WTC11 (cell line): ENCODE data around the gene TCP11. TPM values are rescaled to one million over a fixed set of nuclear protein-coding genes. Genes with fewer than 3 reads are reported as not detected.

Source experiments
- ATAC-seq: fragments of 200-7000 bp; cut with Tn5 transposase; 2 replicates; pipeline ENCODE4 v1.10.0; 2021; ENCODE audit warnings: mild to moderate bottlenecking, moderate library complexity
- CTCF ChIA-PET: fragments of 300-600 bp; sonication (Branson Sonifier 250); formaldehyde crosslinking; loops from one replicate; lab custom pipeline; 2021; ENCODE audit warnings: antibody characterized with exemption; lab: Charles Lee
- POLR2A ChIA-PET: fragments of 350-600 bp; sonication (Branson Sonifier 250); formaldehyde crosslinking; loops from one replicate; lab custom pipeline; 2021; ENCODE audit warnings: antibody characterized with exemption; lab: Charles Lee
- DNase-seq: peaks from one replicate; pipeline ENCODE4 v3.0.0; 2021; ENCODE audit warnings: low spot score
- H3K27ac Mint-ChIP-seq: 2 replicates; pipeline ENCODE4 v1.8.0; 2021; ENCODE audit warnings: mixed read lengths
- H3K27me3 Mint-ChIP-seq: 2 replicates; pipeline ENCODE4 v1.8.0; 2021; ENCODE audit warnings: low read depth, mild to moderate bottlenecking, moderate library complexity, mixed read lengths
- H3K36me3 Mint-ChIP-seq: 2 replicates; pipeline ENCODE4 v1.8.0; 2021; ENCODE audit warnings: mixed read lengths
- H3K4me1 Mint-ChIP-seq: 2 replicates; pipeline ENCODE4 v1.8.0; 2022; ENCODE audit warnings: mixed read lengths
- H3K4me3 Mint-ChIP-seq: 2 replicates; pipeline ENCODE4 v1.8.0; 2021; ENCODE audit warnings: mild to moderate bottlenecking, moderate library complexity, mixed read lengths
- H3K9me3 Mint-ChIP-seq: 2 replicates; pipeline ENCODE4 v1.8.0; 2021; ENCODE audit warnings: mixed read lengths
- E2F4 ChIP-seq: sonication (generic); formaldehyde crosslinking; IDR thresholded peaks from 2 replicates; pipeline ENCODE4 v1.8.1; 2022; ENCODE audit warnings: low read depth, mild to moderate bottlenecking, moderate library complexity, missing genetic modification reagents, borderline replicate concordance
- FOXK1 ChIP-seq: sonication (generic); formaldehyde crosslinking; IDR thresholded peaks from 2 replicates; pipeline ENCODE4 v1.8.0; 2022; ENCODE audit warnings: mild to moderate bottlenecking, moderate library complexity, missing genetic modification reagents
- GABPB1 ChIP-seq: sonication (generic); formaldehyde crosslinking; IDR thresholded peaks from 2 replicates; pipeline ENCODE4 v1.8.1; 2023; ENCODE audit warnings: mild to moderate bottlenecking, missing genetic modification reagents
- GRHL2 ChIP-seq: fragments of 250-450 bp; sonication (Bioruptor Pico); IDR thresholded peaks from 2 replicates; pipeline ENCODE4 v1.8.0; 2022; ENCODE audit warnings: mild to moderate bottlenecking, moderate library complexity; ENCODE audit not compliant: insufficient replicate concordance, severe bottlenecking
- HMGA2 ChIP-seq: fragments of 250-450 bp; sonication (Bioruptor Pico); IDR thresholded peaks from 2 replicates; pipeline ENCODE4 v1.4.0; 2021; ENCODE audit warnings: mild to moderate bottlenecking, moderate library complexity
- KAT7 ChIP-seq: sonication (generic); formaldehyde crosslinking; IDR thresholded peaks from 2 replicates; pipeline ENCODE4 v1.8.1; 2023; ENCODE audit warnings: missing genetic modification reagents, mild to moderate bottlenecking, borderline replicate concordance
- RELA ChIP-seq: sonication (generic); formaldehyde crosslinking; IDR thresholded peaks from 2 replicates; pipeline ENCODE4 v1.8.1; 2022; ENCODE audit warnings: missing genetic modification reagents, mild to moderate bottlenecking, borderline replicate concordance
- RORB ChIP-seq: fragments of 250-450 bp; sonication (Bioruptor Pico); IDR thresholded peaks from 2 replicates; pipeline ENCODE4 v1.9.0; 2021; ENCODE audit warnings: mild to moderate bottlenecking
- TEAD1 ChIP-seq: sonication (generic); formaldehyde crosslinking; IDR thresholded peaks from 2 replicates; pipeline ENCODE4 v1.8.0; 2022; ENCODE audit warnings: mild to moderate bottlenecking, missing genetic modification reagents
- ZNF219 ChIP-seq: sonication (generic); formaldehyde crosslinking; IDR thresholded peaks from 2 replicates; pipeline ENCODE4 v1.8.0; 2023; ENCODE audit warnings: missing genetic modification reagents, mild to moderate bottlenecking, borderline replicate concordance
- ZNF396 ChIP-seq: fragments of 250-450 bp; sonication (Bioruptor Pico); IDR thresholded peaks from 2 replicates; pipeline ENCODE4 v1.8.0; 2021; ENCODE audit warnings: mild to moderate bottlenecking, moderate library complexity, borderline replicate concordance
- ZSCAN18 ChIP-seq: fragments of 250-450 bp; sonication (Bioruptor Pico); IDR thresholded peaks from 2 replicates; pipeline ENCODE4 v2.1.2; 2022; ENCODE audit warnings: mild to moderate bottlenecking, moderate library complexity
- total RNA-seq: library from RNA; stranded (reverse); gene quantifications from 3 replicates; pipeline ENCODE4 v1.2.3, GENCODE V29; 2021
- TF ChIP-seq, protein P1 (sequence below): sonication (generic); formaldehyde crosslinking; IDR thresholded peaks from 2 replicates; pipeline ENCODE4 v1.8.0; 2023; ENCODE audit warnings: missing genetic modification reagents, mild to moderate bottlenecking, borderline replicate concordance
- TF ChIP-seq, protein P2 (sequence below): fragments of 250-450 bp; sonication (Bioruptor Pico); IDR thresholded peaks from 2 replicates; pipeline ENCODE4 v1.9.0; 2021; ENCODE audit warnings: mild to moderate bottlenecking, borderline replicate concordance
- TF ChIP-seq, protein P3 (sequence below): sonication (generic); formaldehyde crosslinking; IDR thresholded peaks from 2 replicates; pipeline ENCODE4 v1.8.0; 2022; ENCODE audit warnings: mild to moderate bottlenecking, missing genetic modification reagents
- TF ChIP-seq, protein P4 (sequence below): fragments of 250-450 bp; sonication (Bioruptor Pico); conservative IDR thresholded peaks from 2 replicates; pipeline ENCODE4 v1.9.0; 2021; ENCODE audit warnings: mild to moderate bottlenecking

TCP11 gene
- total RNA-seq, 1 experiment from 2014 or later: not detected

DNA sequence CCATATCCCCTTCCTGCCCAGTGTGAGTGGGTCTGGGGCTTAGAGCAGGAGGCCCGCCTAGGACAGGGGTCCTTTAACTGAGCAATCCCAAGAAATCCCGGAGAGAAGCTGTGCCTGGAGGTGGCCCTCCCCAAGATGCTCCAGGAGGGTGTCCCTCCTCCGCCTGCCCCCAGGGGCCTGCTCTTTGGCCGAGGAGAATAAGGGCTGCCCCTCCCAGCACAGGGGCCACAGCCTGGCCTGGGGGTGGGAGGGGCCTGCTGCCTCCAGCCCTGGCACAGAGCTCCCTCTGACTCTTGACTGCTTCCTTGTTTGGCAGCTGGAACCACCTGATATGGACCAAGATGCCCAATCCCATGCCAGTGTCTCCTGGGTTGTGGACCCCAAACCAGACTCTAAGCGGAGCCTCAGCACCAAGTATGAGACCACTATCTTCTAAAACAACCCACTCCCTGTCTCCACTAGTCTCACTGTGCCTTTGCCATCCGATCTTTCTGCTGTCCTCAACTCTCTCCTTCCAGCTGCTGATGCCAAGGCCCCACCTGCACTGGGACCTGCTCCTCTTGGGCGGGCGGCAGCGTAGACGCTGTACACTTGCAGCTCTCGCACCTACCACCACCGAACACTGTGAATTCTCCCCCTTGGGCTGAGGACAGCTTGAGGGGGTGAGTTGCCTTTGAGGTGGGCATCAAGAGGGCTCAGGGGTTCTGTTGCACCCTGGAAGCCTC lies 54.3 kb downstream of the TCP11 start (continued):
- no peak for TF ChIP-seq E2F4
- no peak for TF ChIP-seq KAT7
- no peak for TF ChIP-seq HMGA2 (CRISPR knock-in tag)

DNA sequence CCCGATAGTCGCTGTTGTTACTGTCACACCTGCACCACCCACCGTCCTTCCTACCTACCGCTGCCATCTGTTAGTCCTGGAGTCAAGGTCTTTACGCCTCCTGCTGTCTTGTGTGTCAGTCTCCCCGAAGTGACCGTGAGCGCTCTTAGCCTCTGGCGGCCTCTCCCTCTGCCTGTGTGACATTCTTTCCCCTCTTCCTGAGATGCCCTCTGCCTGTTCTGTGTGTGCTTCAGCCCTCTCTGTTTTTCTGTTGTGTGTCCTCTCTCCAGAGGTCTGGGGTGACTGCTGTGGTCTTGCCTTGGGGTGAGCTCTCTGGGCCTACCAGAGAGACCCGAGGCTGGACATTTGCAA lies 54.9 kb downstream of the TCP11 start:
- H3K4me3 Mint-ChIP-seq: no peak overlapping the region
- POLR2A ChIA-PET: no interaction called here
- H3K27ac Mint-ChIP-seq: peak overlapping the region; percentile 63; the same call in 1 of the 2 replicates
- TF ChIP-seq, protein P1, sequence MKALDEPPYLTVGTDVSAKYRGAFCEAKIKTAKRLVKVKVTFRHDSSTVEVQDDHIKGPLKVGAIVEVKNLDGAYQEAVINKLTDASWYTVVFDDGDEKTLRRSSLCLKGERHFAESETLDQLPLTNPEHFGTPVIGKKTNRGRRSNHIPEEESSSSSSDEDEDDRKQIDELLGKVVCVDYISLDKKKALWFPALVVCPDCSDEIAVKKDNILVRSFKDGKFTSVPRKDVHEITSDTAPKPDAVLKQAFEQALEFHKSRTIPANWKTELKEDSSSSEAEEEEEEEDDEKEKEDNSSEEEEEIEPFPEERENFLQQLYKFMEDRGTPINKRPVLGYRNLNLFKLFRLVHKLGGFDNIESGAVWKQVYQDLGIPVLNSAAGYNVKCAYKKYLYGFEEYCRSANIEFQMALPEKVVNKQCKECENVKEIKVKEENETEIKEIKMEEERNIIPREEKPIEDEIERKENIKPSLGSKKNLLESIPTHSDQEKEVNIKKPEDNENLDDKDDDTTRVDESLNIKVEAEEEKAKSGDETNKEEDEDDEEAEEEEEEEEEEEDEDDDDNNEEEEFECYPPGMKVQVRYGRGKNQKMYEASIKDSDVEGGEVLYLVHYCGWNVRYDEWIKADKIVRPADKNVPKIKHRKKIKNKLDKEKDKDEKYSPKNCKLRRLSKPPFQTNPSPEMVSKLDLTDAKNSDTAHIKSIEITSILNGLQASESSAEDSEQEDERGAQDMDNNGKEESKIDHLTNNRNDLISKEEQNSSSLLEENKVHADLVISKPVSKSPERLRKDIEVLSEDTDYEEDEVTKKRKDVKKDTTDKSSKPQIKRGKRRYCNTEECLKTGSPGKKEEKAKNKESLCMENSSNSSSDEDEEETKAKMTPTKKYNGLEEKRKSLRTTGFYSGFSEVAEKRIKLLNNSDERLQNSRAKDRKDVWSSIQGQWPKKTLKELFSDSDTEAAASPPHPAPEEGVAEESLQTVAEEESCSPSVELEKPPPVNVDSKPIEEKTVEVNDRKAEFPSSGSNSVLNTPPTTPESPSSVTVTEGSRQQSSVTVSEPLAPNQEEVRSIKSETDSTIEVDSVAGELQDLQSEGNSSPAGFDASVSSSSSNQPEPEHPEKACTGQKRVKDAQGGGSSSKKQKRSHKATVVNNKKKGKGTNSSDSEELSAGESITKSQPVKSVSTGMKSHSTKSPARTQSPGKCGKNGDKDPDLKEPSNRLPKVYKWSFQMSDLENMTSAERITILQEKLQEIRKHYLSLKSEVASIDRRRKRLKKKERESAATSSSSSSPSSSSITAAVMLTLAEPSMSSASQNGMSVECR: no peak
- TF ChIP-seq ZNF396 (CRISPR knock-in tag): no peak
- no peak for TF ChIP-seq ZSCAN18 (CRISPR knock-in tag)
- TF ChIP-seq GRHL2: no peak
- no peak for TF ChIP-seq TEAD1 (CRISPR knock-in tag)
- TF ChIP-seq, protein P2, sequence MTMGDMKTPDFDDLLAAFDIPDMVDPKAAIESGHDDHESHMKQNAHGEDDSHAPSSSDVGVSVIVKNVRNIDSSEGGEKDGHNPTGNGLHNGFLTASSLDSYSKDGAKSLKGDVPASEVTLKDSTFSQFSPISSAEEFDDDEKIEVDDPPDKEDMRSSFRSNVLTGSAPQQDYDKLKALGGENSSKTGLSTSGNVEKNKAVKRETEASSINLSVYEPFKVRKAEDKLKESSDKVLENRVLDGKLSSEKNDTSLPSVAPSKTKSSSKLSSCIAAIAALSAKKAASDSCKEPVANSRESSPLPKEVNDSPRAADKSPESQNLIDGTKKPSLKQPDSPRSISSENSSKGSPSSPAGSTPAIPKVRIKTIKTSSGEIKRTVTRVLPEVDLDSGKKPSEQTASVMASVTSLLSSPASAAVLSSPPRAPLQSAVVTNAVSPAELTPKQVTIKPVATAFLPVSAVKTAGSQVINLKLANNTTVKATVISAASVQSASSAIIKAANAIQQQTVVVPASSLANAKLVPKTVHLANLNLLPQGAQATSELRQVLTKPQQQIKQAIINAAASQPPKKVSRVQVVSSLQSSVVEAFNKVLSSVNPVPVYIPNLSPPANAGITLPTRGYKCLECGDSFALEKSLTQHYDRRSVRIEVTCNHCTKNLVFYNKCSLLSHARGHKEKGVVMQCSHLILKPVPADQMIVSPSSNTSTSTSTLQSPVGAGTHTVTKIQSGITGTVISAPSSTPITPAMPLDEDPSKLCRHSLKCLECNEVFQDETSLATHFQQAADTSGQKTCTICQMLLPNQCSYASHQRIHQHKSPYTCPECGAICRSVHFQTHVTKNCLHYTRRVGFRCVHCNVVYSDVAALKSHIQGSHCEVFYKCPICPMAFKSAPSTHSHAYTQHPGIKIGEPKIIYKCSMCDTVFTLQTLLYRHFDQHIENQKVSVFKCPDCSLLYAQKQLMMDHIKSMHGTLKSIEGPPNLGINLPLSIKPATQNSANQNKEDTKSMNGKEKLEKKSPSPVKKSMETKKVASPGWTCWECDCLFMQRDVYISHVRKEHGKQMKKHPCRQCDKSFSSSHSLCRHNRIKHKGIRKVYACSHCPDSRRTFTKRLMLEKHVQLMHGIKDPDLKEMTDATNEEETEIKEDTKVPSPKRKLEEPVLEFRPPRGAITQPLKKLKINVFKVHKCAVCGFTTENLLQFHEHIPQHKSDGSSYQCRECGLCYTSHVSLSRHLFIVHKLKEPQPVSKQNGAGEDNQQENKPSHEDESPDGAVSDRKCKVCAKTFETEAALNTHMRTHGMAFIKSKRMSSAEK (CRISPR knock-in tag): no peak
- TF ChIP-seq RELA (CRISPR knock-in tag): no peak
- TF ChIP-seq RORB (CRISPR knock-in tag): no peak
- TF ChIP-seq, protein P3, sequence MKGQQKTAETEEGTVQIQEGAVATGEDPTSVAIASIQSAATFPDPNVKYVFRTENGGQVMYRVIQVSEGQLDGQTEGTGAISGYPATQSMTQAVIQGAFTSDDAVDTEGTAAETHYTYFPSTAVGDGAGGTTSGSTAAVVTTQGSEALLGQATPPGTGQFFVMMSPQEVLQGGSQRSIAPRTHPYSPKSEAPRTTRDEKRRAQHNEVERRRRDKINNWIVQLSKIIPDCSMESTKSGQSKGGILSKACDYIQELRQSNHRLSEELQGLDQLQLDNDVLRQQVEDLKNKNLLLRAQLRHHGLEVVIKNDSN: no peak
- TF ChIP-seq, protein P4, sequence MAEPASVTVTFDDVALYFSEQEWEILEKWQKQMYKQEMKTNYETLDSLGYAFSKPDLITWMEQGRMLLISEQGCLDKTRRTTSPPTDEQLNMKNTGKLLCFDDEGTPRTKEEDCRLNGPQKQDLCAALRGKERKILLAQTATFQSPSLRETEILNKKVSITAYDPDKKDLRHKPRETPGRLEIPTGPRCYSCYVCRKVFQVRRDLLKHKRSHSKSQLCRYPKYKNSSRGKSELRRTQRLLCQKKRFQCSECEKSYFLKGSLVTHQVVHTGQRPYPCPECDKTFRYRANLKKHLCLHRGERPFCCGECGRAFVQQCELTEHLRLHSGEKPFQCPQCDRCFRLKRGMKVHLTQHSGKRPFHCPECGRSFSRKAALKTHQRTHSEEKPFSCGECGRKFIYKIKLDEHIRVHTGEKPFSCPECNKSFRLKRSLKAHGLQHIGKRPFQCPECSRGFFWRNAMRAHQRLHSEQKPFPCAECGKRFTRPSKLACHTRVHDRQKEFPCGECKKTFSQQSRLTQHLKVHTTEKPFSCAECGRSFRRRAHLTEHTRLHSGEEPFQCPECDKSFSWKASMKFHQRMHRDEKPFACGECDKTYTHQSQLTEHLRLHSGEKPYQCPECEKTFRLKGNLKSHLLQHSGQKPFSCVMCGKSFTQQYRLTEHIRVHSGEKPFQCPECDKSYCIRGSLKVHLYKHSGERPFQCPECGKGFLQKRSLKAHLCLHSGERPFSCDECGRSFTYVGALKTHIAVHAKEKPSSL (CRISPR knock-in tag): no peak
- no peak for TF ChIP-seq GABPB1
- no peak for TF ChIP-seq ZNF219 (CRISPR knock-in tag)
- TF ChIP-seq FOXK1 (CRISPR knock-in tag): no peak
- peaks cover 17% of the 10 kb centered on the region for H3K4me1 Mint-ChIP-seq
- CTCF ChIA-PET: interaction anchor here (1.9 kb wide), 1 partner anchor 100 kb away, joined by 7 read pairs; no protein-coding TSS in a partner anchor
- H3K27me3 Mint-ChIP-seq: no peaks in the 10 kb centered on the region
- DNase-seq (no peak), ATAC-seq (no peak)
- H3K9me3 Mint-ChIP-seq: no peaks in the 10 kb centered on the region
- peaks cover 37% of the 10 kb centered on the region for H3K36me3 Mint-ChIP-seq
